ENCODE measurements around the gene ANKRD55.

Gene ANKRD55

DNA sequence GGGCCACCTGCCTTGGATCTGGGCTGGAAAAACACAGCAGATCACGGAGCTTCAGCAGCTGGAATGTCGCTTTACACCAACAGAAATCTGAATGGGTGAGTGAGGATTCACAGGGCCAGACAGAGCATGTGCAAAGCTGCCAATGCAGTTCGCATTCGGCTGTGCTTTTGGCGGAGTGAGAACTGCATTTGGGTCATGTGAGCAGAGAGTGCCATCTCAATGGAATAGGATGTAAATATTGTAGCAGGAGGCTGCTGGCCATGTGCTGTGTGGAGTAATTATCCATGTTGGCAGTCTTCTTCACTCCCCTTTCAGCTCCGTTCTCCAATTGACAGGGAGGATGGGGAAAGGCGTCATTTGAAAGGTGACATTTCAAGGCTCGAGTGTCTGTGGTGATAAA, at the start of gene ANKRD55:
Gene ANKRD55 (minus strand): TSS at position 101 of the 400 bp plus-strand sequence. CDS start 417 bp downstream, outside the sequence.
- TF ChIP-seq, protein P1, sequence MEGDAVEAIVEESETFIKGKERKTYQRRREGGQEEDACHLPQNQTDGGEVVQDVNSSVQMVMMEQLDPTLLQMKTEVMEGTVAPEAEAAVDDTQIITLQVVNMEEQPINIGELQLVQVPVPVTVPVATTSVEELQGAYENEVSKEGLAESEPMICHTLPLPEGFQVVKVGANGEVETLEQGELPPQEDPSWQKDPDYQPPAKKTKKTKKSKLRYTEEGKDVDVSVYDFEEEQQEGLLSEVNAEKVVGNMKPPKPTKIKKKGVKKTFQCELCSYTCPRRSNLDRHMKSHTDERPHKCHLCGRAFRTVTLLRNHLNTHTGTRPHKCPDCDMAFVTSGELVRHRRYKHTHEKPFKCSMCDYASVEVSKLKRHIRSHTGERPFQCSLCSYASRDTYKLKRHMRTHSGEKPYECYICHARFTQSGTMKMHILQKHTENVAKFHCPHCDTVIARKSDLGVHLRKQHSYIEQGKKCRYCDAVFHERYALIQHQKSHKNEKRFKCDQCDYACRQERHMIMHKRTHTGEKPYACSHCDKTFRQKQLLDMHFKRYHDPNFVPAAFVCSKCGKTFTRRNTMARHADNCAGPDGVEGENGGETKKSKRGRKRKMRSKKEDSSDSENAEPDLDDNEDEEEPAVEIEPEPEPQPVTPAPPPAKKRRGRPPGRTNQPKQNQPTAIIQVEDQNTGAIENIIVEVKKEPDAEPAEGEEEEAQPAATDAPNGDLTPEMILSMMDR (IDR thresholded peaks at IDR 0.05; ENCODE audit: borderline replicate concordance, insufficient read depth, low read depth, low read length), result no peak

DNA sequence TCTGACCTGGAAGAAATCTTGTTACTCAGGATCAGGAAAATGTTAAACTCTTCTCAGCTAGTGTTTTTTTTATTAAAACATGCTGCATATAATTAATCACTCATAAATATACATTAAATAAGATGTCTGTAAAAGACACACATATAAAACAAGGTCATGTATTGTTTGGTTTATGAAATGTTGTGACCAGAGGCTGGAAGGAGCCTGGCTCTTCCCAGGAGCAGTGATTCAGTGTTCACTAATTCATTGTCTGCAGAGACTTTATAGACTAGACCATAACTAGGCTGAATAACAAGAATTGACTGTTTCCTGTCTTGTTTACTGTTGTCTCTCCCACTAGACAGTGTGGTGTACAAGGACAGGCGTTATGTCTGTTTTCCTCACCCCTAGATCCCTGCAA, 49.1 kb upstream of the ANKRD55 start:
- TF ChIP-seq, protein P1 (IDR thresholded peaks at IDR 0.05; ENCODE audit: borderline replicate concordance, insufficient read depth, low read depth, low read length), result no peak
- H3K4me3 ChIP-seq (ENCODE audit: low read depth, low read length), result no peak overlapping the region

More for the DNA sequence above, at the start of gene ANKRD55:
- H3K4me3 ChIP-seq (ENCODE audit: low read depth, low read length), result no peak within 1 kb of the TSS

DNA sequence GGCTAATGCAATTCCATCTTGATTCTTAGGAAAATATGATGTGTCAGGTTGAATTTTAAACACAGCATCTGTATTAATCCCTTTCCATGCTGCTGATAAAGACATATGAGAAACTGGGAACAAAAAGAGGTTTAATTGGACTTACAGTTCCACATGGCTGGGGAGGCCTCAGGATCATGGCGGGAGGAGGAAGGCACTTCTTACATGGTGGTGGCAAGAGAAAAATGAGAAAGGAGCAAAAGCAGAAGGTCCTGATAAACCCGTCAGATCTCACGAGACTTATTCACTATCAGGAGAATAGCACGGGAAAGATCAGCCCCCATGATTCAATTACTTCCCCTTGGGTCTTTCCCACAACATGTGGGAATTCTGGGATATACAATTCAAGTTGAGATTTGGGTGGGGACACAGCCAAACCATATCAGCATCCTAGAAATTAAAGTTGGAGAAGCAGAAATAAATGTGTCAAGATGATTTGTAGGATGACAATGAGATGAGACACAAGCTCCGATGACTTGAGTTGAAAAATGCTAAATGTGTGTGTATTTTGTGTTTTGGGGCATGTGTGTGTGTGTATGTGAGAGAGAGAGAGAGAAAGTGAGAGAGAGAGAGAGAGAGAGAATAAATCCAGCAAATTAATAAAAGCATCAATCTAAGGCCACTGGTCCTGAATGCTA, 48.5 kb upstream of the ANKRD55 start:
- H3K4me3 ChIP-seq (ENCODE audit: low read depth, low read length), result no peak overlapping the region
- TF ChIP-seq, protein P1 (IDR thresholded peaks at IDR 0.05; ENCODE audit: borderline replicate concordance, insufficient read depth, low read depth, low read length), result no peak

DNA sequence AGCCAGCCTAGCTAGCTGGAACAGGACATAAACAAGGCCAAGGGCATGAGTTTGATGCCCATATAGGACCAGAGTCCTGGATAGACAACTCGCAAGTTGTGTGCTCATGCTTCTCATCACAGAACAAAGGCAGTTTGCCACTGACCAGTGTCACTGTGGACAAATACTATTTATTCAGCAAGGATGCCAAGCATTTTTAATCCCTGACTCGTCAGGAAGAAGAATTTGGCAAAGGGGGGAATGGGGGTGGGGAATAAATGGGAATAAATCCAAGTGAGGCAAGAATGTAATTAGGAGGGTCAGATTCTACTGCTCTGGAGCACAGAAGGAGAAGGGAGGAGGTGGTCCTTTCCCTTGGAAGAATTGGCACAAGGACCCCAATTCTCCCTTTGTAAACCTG, 46.8 kb upstream of the ANKRD55 start:
- TF ChIP-seq, protein P1 (IDR thresholded peaks at IDR 0.05; ENCODE audit: borderline replicate concordance, insufficient read depth, low read depth, low read length), result no peak

DNA sequence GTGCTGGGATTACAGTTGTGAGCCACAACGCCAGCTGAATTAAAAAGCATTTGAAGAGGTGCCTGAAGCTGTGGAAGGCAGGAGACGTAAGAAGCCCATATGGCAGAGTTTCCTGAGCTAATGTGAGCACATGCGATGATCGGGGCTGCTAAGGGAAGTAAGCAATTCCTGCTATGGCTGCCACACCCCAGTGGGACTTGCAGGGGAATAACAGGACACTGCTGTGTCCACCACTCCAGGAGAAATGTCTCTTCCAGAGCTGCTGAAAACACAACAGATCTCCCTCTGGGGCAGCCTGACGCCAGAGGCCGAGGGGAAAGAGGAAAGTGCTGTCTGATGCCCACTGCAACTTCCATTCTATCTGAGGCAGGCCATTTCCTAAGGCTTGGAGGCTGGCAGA, 46.2 kb upstream of the ANKRD55 start:
- TF ChIP-seq, protein P1 (IDR thresholded peaks at IDR 0.05; ENCODE audit: borderline replicate concordance, insufficient read depth, low read depth, low read length), result no peak
- no peak overlapping the region for H3K4me3 ChIP-seq (ENCODE audit: low read depth, low read length)

More for the DNA sequence above, 46.8 kb upstream of the ANKRD55 start:
- H3K4me3 ChIP-seq (ENCODE audit: low read depth, low read length), result no peak overlapping the region

DNA sequence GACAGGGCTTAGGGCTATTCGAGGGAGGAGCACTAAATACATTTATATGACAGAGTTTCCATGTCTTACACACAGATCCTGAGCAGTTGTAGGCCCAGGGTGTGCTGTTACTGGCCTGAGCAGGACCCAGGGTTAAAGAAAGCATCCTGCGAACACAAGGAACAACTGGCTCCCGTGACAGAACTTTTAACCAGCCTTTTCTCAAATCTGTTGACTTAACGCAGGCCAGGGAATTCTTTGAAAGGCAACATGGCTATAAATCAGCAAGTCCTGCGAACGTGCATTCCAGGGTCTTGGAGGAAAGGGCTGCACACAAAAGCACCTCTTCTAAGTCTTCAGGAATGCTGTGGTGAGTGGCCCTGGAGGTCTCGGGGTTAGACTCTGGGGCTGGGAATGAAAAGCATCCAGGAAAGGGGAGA, 45.2 kb upstream of the ANKRD55 start:
- TF ChIP-seq, protein P1 (IDR thresholded peaks at IDR 0.05; ENCODE audit: borderline replicate concordance, insufficient read depth, low read depth, low read length), result no peak

DNA sequence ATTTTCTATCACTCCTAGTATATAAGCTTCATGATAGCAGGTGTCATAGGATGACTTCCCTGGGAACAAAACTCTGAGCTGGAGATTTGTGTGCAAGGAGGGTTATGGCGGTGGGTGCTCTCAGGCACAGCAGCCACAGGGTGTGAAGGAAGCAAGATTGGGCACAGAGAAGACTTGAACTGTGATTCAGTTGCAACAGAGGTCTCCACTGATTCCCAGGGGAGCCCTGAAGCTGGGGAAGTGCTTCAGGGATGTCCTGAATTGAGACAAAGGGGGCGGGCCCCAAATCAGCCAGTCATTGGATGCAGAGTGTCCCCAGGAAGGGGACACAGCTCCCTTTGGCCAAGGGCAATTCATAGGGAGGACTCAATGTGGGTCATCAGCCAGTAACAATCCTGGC, 44.4 kb upstream of the ANKRD55 start:
- TF ChIP-seq, protein P1 (IDR thresholded peaks at IDR 0.05; ENCODE audit: borderline replicate concordance, insufficient read depth, low read depth, low read length), result no peak

More for the DNA sequence above, 45.2 kb upstream of the ANKRD55 start:
- no peak overlapping the region for H3K4me3 ChIP-seq (ENCODE audit: low read depth, low read length)

More for the DNA sequence above, 44.4 kb upstream of the ANKRD55 start:
- H3K4me3 ChIP-seq (ENCODE audit: low read depth, low read length), result no peak overlapping the region

Data from GM12875 (cell line).